OCI-LY1 (cell line): ENCODE results near the gene TST.

ENCODE experiments used
- H2AFZ ChIP-seq: fragments of 200-600 bp; sonication (generic), shearing (Covaris generic); 2 replicates; pipeline ENCODE4 v1.6.0; 2014; ENCODE audit warnings: antibody characterized with exemption, mild to moderate bottlenecking, low read length
- H3F3A ChIP-seq: fragments of 200-600 bp; sonication (generic), shearing (Covaris generic); 2 replicates; pipeline ENCODE4 v1.6.0; 2014; ENCODE audit warnings: mild to moderate bottlenecking, antibody characterized with exemption, low read length, moderate library complexity; ENCODE audit not compliant: insufficient read depth
- H3K27ac ChIP-seq: fragments of 200-600 bp; sonication (generic); 2 replicates; pipeline ENCODE4 v1.5.1; 2014; ENCODE audit warnings: low read length, mixed run types, mild to moderate bottlenecking, low read depth; ENCODE audit not compliant: poor library complexity, severe bottlenecking
- H3K27me3 ChIP-seq: fragments of 200-600 bp; sonication (generic); 2 replicates; pipeline ENCODE4 v1.6.0; 2014; ENCODE audit warnings: antibody characterized with exemption, mild to moderate bottlenecking, low read length, moderate library complexity; ENCODE audit not compliant: insufficient read depth
- H3K36me3 ChIP-seq: fragments of 200-600 bp; sonication (generic); 2 replicates; pipeline ENCODE4 v1.6.1; 2014; ENCODE audit warnings: mild to moderate bottlenecking, antibody characterized with exemption, low read length, moderate library complexity, mixed read lengths; ENCODE audit not compliant: insufficient read depth
- H3K4me1 ChIP-seq: fragments of 200-600 bp; sonication (generic); 2 replicates; pipeline ENCODE4 v1.5.1; 2014; ENCODE audit warnings: mild to moderate bottlenecking, low read length, moderate library complexity; ENCODE audit not compliant: insufficient read depth, severe bottlenecking
- H3K4me2 ChIP-seq: fragments of 200-600 bp; sonication (generic), shearing (Covaris generic); 2 replicates; pipeline ENCODE4 v1.6.1; 2014; ENCODE audit warnings: low read length
- H3K4me3 ChIP-seq: fragments of 200-600 bp; sonication (generic); 2 replicates; pipeline ENCODE4 v1.5.1; 2014; ENCODE audit warnings: low read length, low read depth, mild to moderate bottlenecking, mixed read lengths; ENCODE audit not compliant: poor library complexity, severe bottlenecking
- H3K79me2 ChIP-seq: fragments of 200-600 bp; shearing (Covaris generic); 2 replicates; pipeline ENCODE4 v1.6.1; 2016; ENCODE audit warnings: mixed run types, low read length, mixed read lengths; ENCODE audit not compliant: insufficient read depth
- H3K9ac ChIP-seq: fragments of 200-600 bp; sonication (generic), shearing (Covaris generic); 2 replicates; pipeline ENCODE4 v1.6.1; 2014; ENCODE audit warnings: mild to moderate bottlenecking, low read length, mixed read lengths
- H3K9me2 ChIP-seq: fragments of 200-600 bp; sonication (generic), shearing (Covaris generic); 2 replicates; pipeline ENCODE4 v1.6.1; 2014; ENCODE audit warnings: low read depth, mild to moderate bottlenecking, low read length, mixed read lengths
- H3K9me3 ChIP-seq: fragments of 200-600 bp; shearing (Covaris generic); 2 replicates; pipeline ENCODE4 v1.6.1; 2014; ENCODE audit warnings: low read length, mixed read lengths
- H4K20me1 ChIP-seq: fragments of 200-600 bp; sonication (generic), shearing (Covaris generic); 2 replicates; pipeline ENCODE4 v1.6.0; 2016; ENCODE audit warnings: mild to moderate bottlenecking, low read length; ENCODE audit not compliant: insufficient read depth
- EZH2 ChIP-seq: fragments of 200-600 bp; sonication (generic), shearing (Covaris generic); IDR thresholded peaks from 2 replicates; pipeline ENCODE4 v1.8.0; 2017; ENCODE audit warnings: borderline replicate concordance, mixed run types, mild to moderate bottlenecking, antibody characterized with exemption, low read length, moderate library complexity, mixed read lengths
- TF ChIP-seq, protein P1 (sequence below): fragments of 200-600 bp; sonication (generic), shearing (Covaris generic); IDR thresholded peaks from 2 replicates; pipeline ENCODE4 v1.5.1; 2017; ENCODE audit warnings: mild to moderate bottlenecking, antibody characterized with exemption, low read length, moderate library complexity, mixed read lengths

TST gene

DNA sequence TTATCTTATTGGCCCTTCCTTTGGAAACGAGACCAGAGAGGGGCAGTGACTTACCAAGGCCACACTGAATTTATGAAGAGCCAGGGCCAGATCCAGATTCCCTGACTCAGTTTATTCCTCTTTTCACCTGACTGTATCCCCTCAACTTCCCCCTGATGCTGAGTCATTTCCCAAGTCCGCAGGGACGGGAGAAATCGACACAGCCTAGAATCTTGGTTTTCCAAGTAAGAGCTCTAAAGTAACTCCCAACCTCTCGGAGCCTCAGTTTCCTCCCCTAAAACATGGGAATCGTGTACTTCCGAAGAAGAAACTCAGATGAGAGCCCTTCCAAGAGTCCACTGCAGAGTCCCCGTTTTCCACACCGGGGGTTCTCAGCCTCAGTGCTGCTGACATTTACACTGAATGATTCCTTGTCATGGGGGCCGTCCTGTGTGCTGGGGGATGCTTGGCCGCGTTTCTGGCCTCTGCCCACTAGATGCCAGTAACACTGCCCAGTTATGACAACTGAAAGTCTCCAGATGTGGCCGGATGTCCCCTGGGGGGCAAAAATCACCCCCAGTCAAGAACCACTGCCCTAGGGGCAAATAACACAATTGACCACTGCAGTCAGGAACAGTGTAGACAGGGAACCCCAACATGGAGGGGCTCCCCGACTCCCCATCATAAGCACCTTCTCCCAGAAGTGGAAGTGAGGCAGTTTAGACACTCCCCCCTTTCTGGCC, 11.5 kb upstream of the TST start:
- no peaks in the 10 kb centered on the region for H4K20me1 ChIP-seq
- no peaks in the 10 kb centered on the region for H3K79me2 ChIP-seq
- no peak overlapping the region for H3K4me2 ChIP-seq

DNA sequence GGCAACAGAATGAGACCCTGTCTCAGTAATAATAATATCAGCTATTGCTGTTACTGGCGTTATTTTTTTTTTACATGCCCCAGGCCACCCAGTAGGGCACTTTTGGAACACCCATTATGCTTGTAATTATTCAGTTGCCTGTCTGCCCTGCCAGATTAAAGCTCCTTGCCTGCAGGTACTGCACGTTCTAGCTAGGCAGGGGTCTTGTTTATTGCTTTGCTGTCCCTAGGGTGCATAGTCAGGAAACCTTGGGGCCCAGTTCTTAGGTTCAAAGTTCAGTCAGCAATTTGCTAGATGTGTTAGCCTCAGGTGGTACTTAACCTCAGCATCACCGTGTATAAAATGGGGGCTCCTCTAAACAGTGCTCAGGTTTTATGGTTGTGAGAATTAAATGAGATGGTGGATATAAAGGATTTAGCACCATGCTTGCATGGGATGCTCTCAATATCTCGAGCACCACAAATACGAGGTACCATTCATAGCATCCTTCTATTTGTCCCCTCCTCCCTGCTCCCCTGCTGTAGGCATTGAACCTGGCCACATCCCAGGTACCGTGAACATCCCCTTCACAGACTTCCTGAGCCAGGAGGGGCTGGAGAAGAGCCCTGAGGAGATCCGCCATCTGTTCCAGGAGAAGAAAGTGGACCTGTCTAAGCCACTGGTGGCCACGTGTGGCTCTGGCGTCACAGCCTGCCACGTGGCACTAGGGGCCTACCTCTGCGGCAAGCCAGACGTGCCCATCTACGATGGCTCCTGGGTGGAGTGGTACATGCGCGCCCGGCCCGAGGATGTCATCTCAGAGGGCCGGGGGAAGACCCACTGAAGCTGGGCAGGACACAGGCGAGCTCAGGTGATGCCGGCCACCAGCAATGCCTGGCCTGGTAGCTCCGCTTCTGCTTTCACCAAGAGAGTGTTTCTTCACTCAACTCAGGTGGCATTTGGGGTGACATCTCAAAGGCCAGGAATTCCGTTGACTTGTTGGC, 9.7 kb upstream of the TST start:
- Histone ChIP-seq H3K27ac (no peak overlapping the region), H2AFZ (no peak overlapping the region), H3K36me3 (no peaks in the 10 kb centered on the region)

More for the DNA sequence above, 11.5 kb upstream of the TST start:
- Histone ChIP-seq H3K9ac (no peak overlapping the region), H3K9me3 (no peaks in the 10 kb centered on the region), H3K4me1 (no peaks in the 10 kb centered on the region), H3K36me3 (no peaks in the 10 kb centered on the region), H3K9me2 (no peaks in the 10 kb centered on the region), H3F3A (no peaks in the 10 kb centered on the region), H3K27ac (no peak overlapping the region), H2AFZ (no peak overlapping the region), H3K4me3 (no peak overlapping the region), H3K27me3 (no peaks in the 10 kb centered on the region; the same call in 1 of the 2 replicates)
- TF ChIP-seq EZH2 = no peak
- TF ChIP-seq, protein P1, sequence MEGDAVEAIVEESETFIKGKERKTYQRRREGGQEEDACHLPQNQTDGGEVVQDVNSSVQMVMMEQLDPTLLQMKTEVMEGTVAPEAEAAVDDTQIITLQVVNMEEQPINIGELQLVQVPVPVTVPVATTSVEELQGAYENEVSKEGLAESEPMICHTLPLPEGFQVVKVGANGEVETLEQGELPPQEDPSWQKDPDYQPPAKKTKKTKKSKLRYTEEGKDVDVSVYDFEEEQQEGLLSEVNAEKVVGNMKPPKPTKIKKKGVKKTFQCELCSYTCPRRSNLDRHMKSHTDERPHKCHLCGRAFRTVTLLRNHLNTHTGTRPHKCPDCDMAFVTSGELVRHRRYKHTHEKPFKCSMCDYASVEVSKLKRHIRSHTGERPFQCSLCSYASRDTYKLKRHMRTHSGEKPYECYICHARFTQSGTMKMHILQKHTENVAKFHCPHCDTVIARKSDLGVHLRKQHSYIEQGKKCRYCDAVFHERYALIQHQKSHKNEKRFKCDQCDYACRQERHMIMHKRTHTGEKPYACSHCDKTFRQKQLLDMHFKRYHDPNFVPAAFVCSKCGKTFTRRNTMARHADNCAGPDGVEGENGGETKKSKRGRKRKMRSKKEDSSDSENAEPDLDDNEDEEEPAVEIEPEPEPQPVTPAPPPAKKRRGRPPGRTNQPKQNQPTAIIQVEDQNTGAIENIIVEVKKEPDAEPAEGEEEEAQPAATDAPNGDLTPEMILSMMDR = no peak

DNA sequence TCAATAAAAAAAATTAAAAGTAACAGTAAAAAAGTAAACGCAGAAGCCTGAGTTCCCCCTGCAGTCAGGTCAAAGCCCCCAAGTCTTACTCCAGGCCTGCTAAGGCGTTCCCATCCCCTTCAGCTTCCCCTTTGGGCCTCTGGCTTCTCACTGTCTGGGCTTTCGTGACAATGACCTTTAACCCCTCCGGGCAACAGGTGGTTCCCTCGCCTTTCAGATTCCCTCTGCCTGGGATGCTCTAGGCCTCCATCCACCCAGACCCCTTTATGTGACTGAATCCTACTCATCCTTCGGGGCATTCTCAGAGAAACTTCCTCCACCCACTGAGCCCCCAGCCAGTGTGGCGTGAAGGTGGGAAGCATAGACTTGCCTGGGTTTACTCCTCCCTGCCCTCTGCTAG, 8.3 kb upstream of the TST start:
- Histone ChIP-seq H3K79me2 (no peaks in the 10 kb centered on the region), H4K20me1 (no peaks in the 10 kb centered on the region), H3K27me3 (no peaks in the 10 kb centered on the region; the same call in 1 of the 2 replicates), H3K9me2 (no peaks in the 10 kb centered on the region), H2AFZ (no peak overlapping the region), H3K9me3 (no peaks in the 10 kb centered on the region), H3K4me2 (no peak overlapping the region), H3K9ac (no peak overlapping the region), H3K4me3 (no peak overlapping the region), H3K4me1 (no peaks in the 10 kb centered on the region), H3F3A (no peaks in the 10 kb centered on the region), H3K27ac (no peak overlapping the region), H3K36me3 (no peaks in the 10 kb centered on the region)
- TF ChIP-seq, protein P1 = no peak
- no peak for TF ChIP-seq EZH2

More for the DNA sequence above, 9.7 kb upstream of the TST start:
- TF ChIP-seq EZH2 = no peak
- TF ChIP-seq, protein P1 = no peak
- H3K4me3 ChIP-seq = no peak overlapping the region
- H4K20me1 ChIP-seq = no peaks in the 10 kb centered on the region
- no peak overlapping the region for H3K4me2 ChIP-seq
- H3K79me2 ChIP-seq = no peaks in the 10 kb centered on the region
- no peaks in the 10 kb centered on the region for H3F3A ChIP-seq
- H3K4me1 ChIP-seq = no peaks in the 10 kb centered on the region
- H3K9ac ChIP-seq = no peak overlapping the region
- no peaks in the 10 kb centered on the region for H3K9me2 ChIP-seq
- no peaks in the 10 kb centered on the region for H3K9me3 ChIP-seq
- no peaks in the 10 kb centered on the region; the same call in 1 of the 2 replicates for H3K27me3 ChIP-seq
